K562 (cell line): ENCODE data around the gene SERPINA9.

ENCODE experiments used
- CTCF ChIP-seq, 3 experiments: IDR thresholded peaks in 2 of 3; conservative IDR thresholded peaks in 1 of 3; 2 replicates each; pipeline ENCODE4 v1.5.1; 2011 to 2012; ENCODE audit warnings: low read length in 3 of 3, mild to moderate bottlenecking in 3 of 3, control low read depth in 2 of 3, improper control_type of control experiment in 1 of 3, inconsistent platforms in 1 of 3, low read depth in 1 of 3, mixed read lengths in 1 of 3, moderate library complexity in 1 of 3; ENCODE audit not compliant: insufficient read depth in 2 of 3
- ZNF561 ChIP-seq: fragments of 450-650 bp; formaldehyde crosslinking; conservative IDR thresholded peaks from 2 replicates; pipeline ENCODE4 v1.4.0; 2020; ENCODE audit warnings: mild to moderate bottlenecking, moderate library complexity

- TF ChIP-seq ZNF561 (no peak), CTCF (IDR thresholded peaks at IDR 0.05 in 2 of 3, conservative IDR thresholded peaks at IDR 0.05 in 1 of 3; ENCODE audit: insufficient read depth in 2 of 3, low read depth in 1 of 3, low read length in 3 of 3) (no peak)
Observed at GRCh38 chr14:94523265-94523664, 47.3 kb upstream of the SERPINA9 start.
